HG03558 (cell line): ENCODE measurements around the gene CNPY1.
"Not testable (repeated sequence)": the region's sequence is repeated elsewhere in the genome, so short reads cannot be mapped to it uniquely, and the experiment has no call there.

Source experiments
- ATAC-seq: cut with Tn5 transposase; IDR thresholded peaks from one replicate; pipeline ENCODE4 v1.9.1; 2021; ENCODE audit warnings: moderate number of reproducible peaks; ENCODE audit not compliant: unreplicated experiment; ENCODE audit errors: extremely low read depth

Gene CNPY1

DNA sequence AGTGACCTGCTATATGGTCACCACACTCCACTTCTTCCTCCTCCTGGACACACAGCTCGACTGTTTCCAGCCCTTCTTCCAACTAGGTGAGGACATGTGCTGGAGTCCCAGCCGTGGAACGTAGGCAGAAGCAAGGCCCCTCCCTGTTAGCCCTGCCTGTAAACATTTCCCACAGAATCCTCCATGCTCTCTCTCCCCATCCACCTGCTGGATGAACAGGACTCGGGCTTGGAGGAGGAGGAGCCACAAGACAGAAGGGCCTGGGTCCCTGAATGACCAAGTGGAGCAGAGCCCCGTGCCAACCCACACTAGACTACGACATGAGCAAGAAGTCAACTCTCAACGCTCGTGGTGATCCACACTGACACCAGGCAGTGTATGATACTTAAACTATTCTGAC, 9.9 kb downstream of the CNPY1 start:
- no peak for ATAC-seq

GRCh38 chr7:155534691-155535090, 11.7 kb downstream of the CNPY1 start:
- ATAC-seq, result no peak

- no peak for ATAC-seq
Observed at GRCh38 chr7:155533827-155534690, 12.3 kb downstream of the CNPY1 start.

DNA sequence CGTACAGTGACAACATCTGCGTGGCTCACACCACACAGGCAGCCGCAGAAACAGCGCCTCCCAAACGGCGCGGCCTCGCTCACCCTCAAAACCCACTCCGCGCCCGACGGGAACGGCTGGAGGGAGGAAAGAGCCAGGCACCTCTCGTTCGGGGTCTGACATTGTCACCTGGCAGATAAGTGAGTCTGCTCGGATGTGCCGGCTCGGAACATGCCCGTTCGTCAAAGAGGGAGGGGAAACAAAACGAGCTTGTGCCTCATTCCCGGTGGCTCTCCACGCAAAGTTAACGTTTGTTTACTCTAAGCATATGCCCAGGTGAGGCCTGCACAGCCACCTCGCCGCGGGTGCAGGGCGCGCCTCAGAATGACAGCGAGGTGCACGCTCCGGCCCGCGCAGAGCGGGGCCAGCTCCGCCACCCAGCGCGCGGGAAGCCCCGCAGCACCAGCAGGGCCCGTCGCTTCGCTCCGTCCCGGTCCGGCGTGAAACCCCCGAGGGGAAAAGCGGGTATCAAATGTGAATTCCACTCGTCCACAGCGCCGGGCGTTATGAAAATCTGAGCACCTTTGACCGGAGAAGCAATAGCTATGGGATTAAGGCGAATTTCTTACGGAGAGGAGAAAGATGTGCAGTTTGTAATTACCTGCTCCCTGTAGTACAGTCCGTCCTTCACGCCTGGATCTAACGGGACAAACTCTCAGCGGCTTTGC, 13.1 kb downstream of the CNPY1 start:
- no peak for ATAC-seq

DNA sequence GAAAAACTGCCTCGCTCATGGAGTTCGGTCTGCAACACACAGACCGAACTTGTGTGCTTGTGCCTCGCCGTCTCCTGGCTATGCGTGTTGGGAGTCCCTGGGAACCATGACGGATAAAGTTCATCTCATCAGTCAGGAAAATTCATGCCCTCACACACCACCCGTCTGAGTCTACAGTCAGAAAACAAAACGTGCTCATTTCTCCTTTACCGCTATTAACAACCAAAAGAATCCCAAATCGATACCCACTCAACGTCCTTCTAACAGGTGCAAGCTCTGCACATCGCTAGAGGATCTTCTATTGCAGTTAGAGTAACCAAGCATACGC, 13.6 kb downstream of the CNPY1 start:
- ATAC-seq, result no peak

- ATAC-seq, result no peak
Observed at GRCh38 chr7:155531681-155532080, 14.7 kb downstream of the CNPY1 start.

DNA sequence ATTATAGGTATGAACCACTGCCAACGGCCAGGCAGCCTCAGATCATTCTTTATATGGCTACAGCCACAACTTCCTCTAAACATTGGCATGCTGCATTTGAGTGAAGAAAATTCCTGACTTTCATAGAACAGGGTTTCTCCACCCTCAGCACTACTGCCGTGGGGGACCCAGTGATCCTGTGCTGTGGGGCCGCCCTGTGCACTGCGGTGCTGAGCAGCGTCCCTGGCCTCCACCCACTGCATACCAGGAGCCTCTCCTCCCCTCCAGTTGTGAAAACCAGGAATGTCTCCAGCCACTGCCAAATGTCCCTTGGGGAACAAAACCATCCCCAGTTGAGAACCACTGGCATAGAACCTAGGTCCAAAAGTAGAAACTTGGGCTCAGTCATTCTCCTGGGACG, 15.8 kb downstream of the CNPY1 start:
- no peak for ATAC-seq

DNA sequence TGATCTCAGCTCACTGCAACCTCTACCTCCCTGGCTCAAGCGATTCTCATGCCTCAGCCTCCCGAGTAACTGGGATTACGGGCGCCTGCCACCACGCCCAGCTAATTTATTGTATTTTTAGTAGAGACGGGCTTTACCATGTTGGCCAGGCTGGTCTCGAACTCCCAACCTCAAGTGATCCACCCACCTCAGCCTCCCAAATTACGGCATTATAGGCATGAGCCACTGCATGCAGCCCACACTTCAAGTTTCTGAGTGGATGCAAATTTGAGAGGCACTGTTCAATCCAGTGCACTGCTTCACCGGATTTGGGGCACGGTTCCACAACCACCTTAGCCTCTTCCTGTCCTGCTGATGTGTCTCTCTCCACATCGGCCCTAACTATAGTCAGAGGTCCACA, 16.5 kb downstream of the CNPY1 start:
- no peak for ATAC-seq

- no peak for ATAC-seq
Observed at GRCh38 chr7:155529346-155529745, 17.0 kb downstream of the CNPY1 start.

- ATAC-seq, result no peak
Observed at GRCh38 chr7:155527664-155528063, 18.7 kb downstream of the CNPY1 start.

DNA sequence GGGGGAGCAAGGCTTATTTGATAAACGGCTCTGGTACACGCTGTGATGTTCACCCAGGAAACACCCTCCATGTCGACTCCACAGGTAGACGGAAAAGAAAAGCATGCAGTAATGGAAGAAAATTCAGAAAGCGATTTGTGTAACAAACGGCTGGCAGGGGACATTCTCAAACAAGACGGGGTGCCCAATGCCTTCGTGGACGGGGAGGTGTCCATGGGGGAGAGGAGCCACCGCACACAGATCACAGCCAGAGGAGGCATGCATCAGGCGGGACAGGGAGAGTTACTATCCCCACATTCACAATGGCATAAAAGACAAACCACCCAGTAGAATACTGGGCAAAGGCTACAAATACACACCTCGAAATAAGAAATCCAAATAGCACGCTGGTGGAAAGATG, 20.1 kb downstream of the CNPY1 start:
- no peak for ATAC-seq

- no peak for ATAC-seq
Observed at GRCh38 chr7:155524018-155524556, 22.3 kb downstream of the CNPY1 start.

DNA sequence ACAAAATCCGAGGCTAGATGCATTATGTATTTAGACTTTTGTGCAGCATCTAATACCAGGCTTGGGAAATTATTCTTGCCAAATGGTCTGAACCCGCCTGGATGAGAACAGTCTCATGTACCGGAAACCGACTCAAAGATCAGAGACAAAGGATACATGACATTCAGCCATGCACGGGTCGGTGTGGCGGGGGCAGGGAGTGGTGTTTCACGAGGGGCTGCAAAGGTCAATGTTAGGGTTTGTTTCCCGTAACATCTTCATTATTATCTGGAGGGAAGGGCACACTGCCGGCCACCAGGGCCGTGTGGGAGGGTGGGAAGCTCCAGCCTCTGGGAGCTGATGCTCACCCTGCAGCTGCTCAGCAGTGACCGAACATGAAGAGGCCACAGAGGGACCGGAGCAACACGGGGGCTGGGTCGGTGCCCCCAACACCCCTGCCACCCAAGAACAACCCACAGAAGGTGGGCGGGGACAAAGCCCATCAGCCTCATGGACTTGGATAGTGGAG, 23.1 kb downstream of the CNPY1 start:
- ATAC-seq, result no peak

- no peak for ATAC-seq
Observed at GRCh38 chr7:155521743-155522398, 24.5 kb downstream of the CNPY1 start.

GRCh38 chr7:155521007-155521742, 25.2 kb downstream of the CNPY1 start:
- no peak for ATAC-seq

GRCh38 chr7:155520114-155520513, 26.2 kb downstream of the CNPY1 start:
- ATAC-seq, result no peak

- not testable (repeated sequence) for ATAC-seq
Observed at GRCh38 chr7:155519358-155519757, 27.0 kb downstream of the CNPY1 start.

DNA sequence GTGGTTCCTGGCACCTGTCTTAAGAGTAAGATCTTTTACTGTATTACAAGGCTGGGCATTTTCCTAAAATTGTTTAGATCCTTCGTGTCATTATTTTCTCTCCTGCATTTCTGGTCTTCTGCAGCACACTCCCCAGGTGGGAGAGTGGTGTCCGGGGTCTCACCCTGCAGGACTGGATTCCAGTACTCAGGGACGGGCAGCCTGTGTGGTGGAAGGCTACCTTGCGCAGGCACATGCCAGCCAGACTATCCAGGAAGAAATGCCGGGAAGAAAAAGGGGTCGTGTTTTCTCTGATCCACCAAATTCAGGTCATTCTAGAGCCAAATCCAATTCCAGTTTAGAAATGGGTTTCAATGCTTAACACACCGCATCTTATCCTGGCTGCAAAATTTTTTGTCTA, 27.7 kb downstream of the CNPY1 start:
- ATAC-seq, result no peak

DNA sequence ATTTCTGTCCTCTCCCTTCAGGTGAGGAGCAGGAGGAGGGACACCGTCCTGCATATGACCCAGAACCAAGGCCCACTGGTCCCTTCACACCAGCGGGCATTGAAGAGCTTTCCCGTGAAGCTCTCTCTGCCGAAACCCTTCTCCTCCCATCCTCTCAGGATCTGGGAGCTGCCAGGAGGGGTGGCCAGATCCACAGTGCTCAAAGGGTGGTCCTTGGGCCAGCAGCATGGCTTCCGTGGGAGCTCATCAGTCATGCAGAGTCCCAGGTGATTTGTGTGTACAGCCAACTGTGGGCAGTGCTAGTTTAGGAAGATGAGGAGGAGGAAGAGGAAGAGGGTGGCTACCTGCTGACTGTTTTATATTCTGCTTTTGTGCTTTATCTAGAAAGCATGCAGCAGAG, 28.4 kb downstream of the CNPY1 start:
- no peak for ATAC-seq

GRCh38 chr7:155517452-155517851, 28.9 kb downstream of the CNPY1 start:
- no peak for ATAC-seq
